OCI-LY1 (cell line): ENCODE data around the gene E2F8.

ENCODE experiments used
- H2AFZ ChIP-seq: fragments of 200-600 bp; sonication (generic), shearing (Covaris generic); 2 replicates; pipeline ENCODE4 v1.6.0; 2014; ENCODE audit warnings: antibody characterized with exemption, mild to moderate bottlenecking, low read length
- H3F3A ChIP-seq: fragments of 200-600 bp; sonication (generic), shearing (Covaris generic); 2 replicates; pipeline ENCODE4 v1.6.0; 2014; ENCODE audit warnings: mild to moderate bottlenecking, antibody characterized with exemption, low read length, moderate library complexity; ENCODE audit not compliant: insufficient read depth
- H3K27ac ChIP-seq: fragments of 200-600 bp; sonication (generic); 2 replicates; pipeline ENCODE4 v1.5.1; 2014; ENCODE audit warnings: low read length, mixed run types, mild to moderate bottlenecking, low read depth; ENCODE audit not compliant: poor library complexity, severe bottlenecking
- H3K27me3 ChIP-seq: fragments of 200-600 bp; sonication (generic); 2 replicates; pipeline ENCODE4 v1.6.0; 2014; ENCODE audit warnings: antibody characterized with exemption, mild to moderate bottlenecking, low read length, moderate library complexity; ENCODE audit not compliant: insufficient read depth
- H3K36me3 ChIP-seq: fragments of 200-600 bp; sonication (generic); 2 replicates; pipeline ENCODE4 v1.6.1; 2014; ENCODE audit warnings: mild to moderate bottlenecking, antibody characterized with exemption, low read length, moderate library complexity, mixed read lengths; ENCODE audit not compliant: insufficient read depth
- H3K4me1 ChIP-seq: fragments of 200-600 bp; sonication (generic); 2 replicates; pipeline ENCODE4 v1.5.1; 2014; ENCODE audit warnings: mild to moderate bottlenecking, low read length, moderate library complexity; ENCODE audit not compliant: insufficient read depth, severe bottlenecking
- H3K4me2 ChIP-seq: fragments of 200-600 bp; sonication (generic), shearing (Covaris generic); 2 replicates; pipeline ENCODE4 v1.6.1; 2014; ENCODE audit warnings: low read length
- H3K4me3 ChIP-seq: fragments of 200-600 bp; sonication (generic); 2 replicates; pipeline ENCODE4 v1.5.1; 2014; ENCODE audit warnings: low read length, low read depth, mild to moderate bottlenecking, mixed read lengths; ENCODE audit not compliant: poor library complexity, severe bottlenecking
- H3K79me2 ChIP-seq: fragments of 200-600 bp; shearing (Covaris generic); 2 replicates; pipeline ENCODE4 v1.6.1; 2016; ENCODE audit warnings: mixed run types, low read length, mixed read lengths; ENCODE audit not compliant: insufficient read depth
- H3K9ac ChIP-seq: fragments of 200-600 bp; sonication (generic), shearing (Covaris generic); 2 replicates; pipeline ENCODE4 v1.6.1; 2014; ENCODE audit warnings: mild to moderate bottlenecking, low read length, mixed read lengths
- H3K9me2 ChIP-seq: fragments of 200-600 bp; sonication (generic), shearing (Covaris generic); 2 replicates; pipeline ENCODE4 v1.6.1; 2014; ENCODE audit warnings: low read depth, mild to moderate bottlenecking, low read length, mixed read lengths
- H3K9me3 ChIP-seq: fragments of 200-600 bp; shearing (Covaris generic); 2 replicates; pipeline ENCODE4 v1.6.1; 2014; ENCODE audit warnings: low read length, mixed read lengths
- H4K20me1 ChIP-seq: fragments of 200-600 bp; sonication (generic), shearing (Covaris generic); 2 replicates; pipeline ENCODE4 v1.6.0; 2016; ENCODE audit warnings: mild to moderate bottlenecking, low read length; ENCODE audit not compliant: insufficient read depth
- EZH2 ChIP-seq: fragments of 200-600 bp; sonication (generic), shearing (Covaris generic); IDR thresholded peaks from 2 replicates; pipeline ENCODE4 v1.8.0; 2017; ENCODE audit warnings: borderline replicate concordance, mixed run types, mild to moderate bottlenecking, antibody characterized with exemption, low read length, moderate library complexity, mixed read lengths
- TF ChIP-seq, protein P1 (sequence below): fragments of 200-600 bp; sonication (generic), shearing (Covaris generic); IDR thresholded peaks from 2 replicates; pipeline ENCODE4 v1.5.1; 2017; ENCODE audit warnings: mild to moderate bottlenecking, antibody characterized with exemption, low read length, moderate library complexity, mixed read lengths

E2F8 gene

DNA sequence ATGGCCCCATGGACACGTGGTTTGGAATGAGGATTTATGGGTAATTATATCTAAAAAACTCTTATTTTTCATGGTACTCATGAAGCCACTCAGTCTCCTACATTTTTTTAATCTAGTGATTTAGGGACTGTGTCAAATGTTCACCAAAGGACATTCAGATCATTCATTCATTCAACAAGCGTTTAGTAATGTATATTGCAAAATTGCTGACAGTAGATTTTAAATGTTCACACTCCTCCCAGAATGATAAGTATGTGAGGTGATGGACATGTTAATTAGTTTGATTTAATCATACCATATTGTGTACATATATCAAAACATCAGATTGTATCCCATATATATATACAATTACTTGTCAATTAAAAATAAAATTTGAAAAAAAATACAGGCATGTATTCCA, 40.8 kb upstream of the E2F8 start:
- no peak overlapping the region for H3K4me2 ChIP-seq
- H4K20me1 ChIP-seq: no peaks in the 10 kb centered on the region
- H3K4me3 ChIP-seq: no peak overlapping the region
- H3K9me3 ChIP-seq: no peaks in the 10 kb centered on the region
- H3K9me2 ChIP-seq: no peaks in the 10 kb centered on the region
- H3K9ac ChIP-seq: no peak overlapping the region
- no peaks in the 10 kb centered on the region for H3K4me1 ChIP-seq
- H2AFZ ChIP-seq: no peak overlapping the region
- H3F3A ChIP-seq: no peaks in the 10 kb centered on the region
- H3K27ac ChIP-seq: no peak overlapping the region
- no peaks in the 10 kb centered on the region for H3K27me3 ChIP-seq
- no peaks in the 10 kb centered on the region for H3K36me3 ChIP-seq
- no peak for TF ChIP-seq EZH2
- TF ChIP-seq, protein P1, sequence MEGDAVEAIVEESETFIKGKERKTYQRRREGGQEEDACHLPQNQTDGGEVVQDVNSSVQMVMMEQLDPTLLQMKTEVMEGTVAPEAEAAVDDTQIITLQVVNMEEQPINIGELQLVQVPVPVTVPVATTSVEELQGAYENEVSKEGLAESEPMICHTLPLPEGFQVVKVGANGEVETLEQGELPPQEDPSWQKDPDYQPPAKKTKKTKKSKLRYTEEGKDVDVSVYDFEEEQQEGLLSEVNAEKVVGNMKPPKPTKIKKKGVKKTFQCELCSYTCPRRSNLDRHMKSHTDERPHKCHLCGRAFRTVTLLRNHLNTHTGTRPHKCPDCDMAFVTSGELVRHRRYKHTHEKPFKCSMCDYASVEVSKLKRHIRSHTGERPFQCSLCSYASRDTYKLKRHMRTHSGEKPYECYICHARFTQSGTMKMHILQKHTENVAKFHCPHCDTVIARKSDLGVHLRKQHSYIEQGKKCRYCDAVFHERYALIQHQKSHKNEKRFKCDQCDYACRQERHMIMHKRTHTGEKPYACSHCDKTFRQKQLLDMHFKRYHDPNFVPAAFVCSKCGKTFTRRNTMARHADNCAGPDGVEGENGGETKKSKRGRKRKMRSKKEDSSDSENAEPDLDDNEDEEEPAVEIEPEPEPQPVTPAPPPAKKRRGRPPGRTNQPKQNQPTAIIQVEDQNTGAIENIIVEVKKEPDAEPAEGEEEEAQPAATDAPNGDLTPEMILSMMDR: no peak
- no peaks in the 10 kb centered on the region for H3K79me2 ChIP-seq

DNA sequence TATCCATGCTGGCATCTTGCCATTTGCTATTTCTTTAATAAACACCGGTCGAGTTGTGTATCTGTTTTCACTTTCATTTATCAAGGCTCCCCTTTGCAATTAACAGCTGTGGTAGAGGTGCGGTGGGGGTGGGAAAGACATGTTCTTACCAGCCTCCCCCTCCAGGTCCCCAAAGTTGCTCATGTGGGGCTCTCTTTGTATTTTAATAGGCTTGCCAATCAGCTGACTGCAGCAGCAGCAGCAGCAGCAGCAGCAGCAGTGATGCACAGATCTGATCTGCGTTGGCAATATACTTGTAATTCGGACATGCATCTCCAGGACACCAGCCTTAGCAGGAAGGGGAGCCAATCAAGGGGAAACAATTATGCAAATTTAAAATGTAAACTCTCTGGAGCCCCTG, 40.3 kb upstream of the E2F8 start:
- H3K79me2 ChIP-seq: no peaks in the 10 kb centered on the region
- H3K36me3 ChIP-seq: no peaks in the 10 kb centered on the region
- no peak overlapping the region for H3K9ac ChIP-seq
- H3K4me1 ChIP-seq: no peaks in the 10 kb centered on the region
- H3K4me3 ChIP-seq: no peak overlapping the region
- H3K9me3 ChIP-seq: no peaks in the 10 kb centered on the region
- no peak overlapping the region for H3K4me2 ChIP-seq
- no peak overlapping the region for H3K27ac ChIP-seq
- no peak overlapping the region for H2AFZ ChIP-seq
- TF ChIP-seq, protein P1: no peak
- TF ChIP-seq EZH2: no peak
- no peaks in the 10 kb centered on the region for H3F3A ChIP-seq
- no peaks in the 10 kb centered on the region for H3K27me3 ChIP-seq
- H3K9me2 ChIP-seq: no peaks in the 10 kb centered on the region
- no peaks in the 10 kb centered on the region for H4K20me1 ChIP-seq

DNA sequence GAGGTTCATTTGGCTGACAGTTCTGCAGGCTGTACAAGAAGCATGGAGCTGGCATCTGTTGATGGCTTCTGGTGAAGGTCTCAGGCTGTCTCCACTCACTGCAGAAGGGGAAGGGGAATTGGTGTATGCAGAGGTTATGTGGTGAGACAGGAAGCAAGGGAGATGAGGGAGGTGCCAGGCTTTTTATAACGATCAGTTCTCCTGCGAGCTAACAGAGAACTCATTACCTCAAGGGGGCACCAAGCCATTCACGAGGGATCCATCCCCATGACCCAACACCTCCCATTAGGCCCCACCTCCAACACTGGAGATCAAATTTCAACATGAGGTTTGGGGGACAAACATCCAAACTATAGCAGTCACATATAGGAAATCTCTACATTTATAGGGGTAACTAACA, 38.7 kb upstream of the E2F8 start:
- Histone ChIP-seq H3K36me3 (no peaks in the 10 kb centered on the region), H3F3A (no peaks in the 10 kb centered on the region), H3K27ac (no peak overlapping the region), H3K27me3 (0 out of 2 replicates have a peak, but pooled peaks cover 3% of the 10 kb centered on the region), H3K9me2 (no peaks in the 10 kb centered on the region), H2AFZ (no peak overlapping the region), H3K4me3 (no peak overlapping the region), H3K4me1 (no peaks in the 10 kb centered on the region), H3K9ac (no peak overlapping the region), H3K9me3 (no peaks in the 10 kb centered on the region), H4K20me1 (no peaks in the 10 kb centered on the region), H3K4me2 (no peak overlapping the region), H3K79me2 (no peaks in the 10 kb centered on the region)
- TF ChIP-seq EZH2: no peak
- TF ChIP-seq, protein P1: no peak
